ENCODE data around the gene FOXD4.
"Not testable (repeated sequence)": the region's sequence is repeated elsewhere in the genome, so short reads cannot be mapped to it uniquely, and the experiment has no call there.

The FOXD4 gene

DNA sequence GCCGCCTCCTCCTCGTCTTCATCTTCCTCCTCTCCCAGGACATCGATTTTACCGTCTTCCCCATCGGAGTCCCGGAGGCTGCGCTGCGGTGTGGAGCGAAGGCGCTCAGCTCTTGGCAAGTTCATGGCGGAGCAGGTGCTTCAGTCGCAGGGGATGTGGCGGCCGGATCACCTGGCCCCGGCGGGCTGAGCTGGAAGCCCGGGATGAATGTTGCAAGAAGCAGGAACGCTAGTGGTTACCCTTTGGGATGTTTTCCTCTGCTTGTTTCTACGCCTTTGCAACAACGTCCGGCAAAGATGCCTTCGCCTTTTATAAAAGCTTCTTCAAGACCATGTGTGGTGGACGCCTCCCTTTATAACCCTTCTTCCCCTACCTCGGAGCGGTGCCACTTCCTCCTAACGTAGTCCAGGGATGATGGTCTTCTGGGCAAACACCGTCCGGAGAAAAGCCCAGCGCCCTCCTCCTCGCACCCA lies at the start of gene FOXD4:
Gene FOXD4 (minus strand): TSS at position 423 of the 473 bp plus-strand sequence. CDS start 298 bp downstream, at position 125.
- peak; percentile 20 for DNase-seq

DNA sequence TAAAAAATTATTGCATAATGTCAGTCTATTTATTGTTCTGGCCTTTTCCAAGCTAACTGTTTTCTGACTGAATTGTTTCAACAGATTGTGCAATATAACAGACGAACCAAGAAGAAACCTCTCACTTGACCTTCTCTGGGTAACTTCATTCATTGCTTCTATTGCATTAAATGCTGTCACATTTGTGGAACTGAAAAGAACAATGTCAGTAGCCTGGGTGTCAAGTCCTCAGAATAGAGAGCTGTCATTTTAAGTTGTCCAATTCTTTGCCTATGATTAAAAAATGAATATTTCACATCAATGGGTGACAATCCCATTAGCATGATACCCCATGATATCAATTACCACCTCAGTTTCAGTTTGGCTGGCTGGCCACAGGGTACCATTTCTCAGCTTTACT lies 41.7 kb upstream of the FOXD4 start:
- not testable (repeated sequence) for DNase-seq

DNA sequence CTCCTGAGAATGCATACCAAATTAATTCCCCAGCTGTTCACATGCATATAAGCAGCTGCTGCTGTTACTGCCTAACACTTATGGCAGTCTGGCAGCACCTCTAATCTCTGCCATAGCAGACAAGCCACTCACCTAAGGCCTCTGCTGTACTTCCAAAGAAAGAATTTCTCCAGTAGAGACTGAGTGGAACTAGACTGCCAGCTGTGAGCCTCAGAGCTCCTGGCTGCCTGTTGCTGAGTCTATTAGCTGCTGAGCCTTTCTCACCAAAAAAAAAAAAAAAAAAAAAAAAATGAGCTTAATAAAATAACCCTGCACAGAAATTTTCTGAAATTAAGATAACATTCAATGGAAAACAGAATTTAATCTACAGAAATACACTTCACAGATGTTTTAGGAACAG lies 33.0 kb upstream of the FOXD4 start:
- DNase-seq: not testable (repeated sequence)

DNA sequence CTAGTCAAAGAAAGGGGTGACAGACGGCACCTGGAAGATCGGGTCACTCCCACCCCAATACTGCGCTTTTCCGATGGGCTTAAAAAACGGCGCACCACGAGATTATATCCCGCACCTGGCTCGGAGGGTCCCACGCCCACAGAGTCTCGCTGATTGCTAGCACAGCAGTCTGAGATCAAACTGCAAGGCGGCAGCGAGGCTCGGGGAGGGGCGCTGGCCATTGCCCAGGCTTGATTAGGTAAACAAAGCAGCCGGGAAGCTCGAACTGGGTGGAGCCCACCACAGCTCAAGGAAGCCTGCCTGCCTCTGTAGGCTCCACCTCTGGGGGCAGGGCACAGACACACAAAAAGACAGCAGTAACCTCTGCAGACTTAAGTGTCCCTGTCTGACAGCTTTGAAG lies 21.7 kb upstream of the FOXD4 start:
- not testable (repeated sequence) for DNase-seq

DNA sequence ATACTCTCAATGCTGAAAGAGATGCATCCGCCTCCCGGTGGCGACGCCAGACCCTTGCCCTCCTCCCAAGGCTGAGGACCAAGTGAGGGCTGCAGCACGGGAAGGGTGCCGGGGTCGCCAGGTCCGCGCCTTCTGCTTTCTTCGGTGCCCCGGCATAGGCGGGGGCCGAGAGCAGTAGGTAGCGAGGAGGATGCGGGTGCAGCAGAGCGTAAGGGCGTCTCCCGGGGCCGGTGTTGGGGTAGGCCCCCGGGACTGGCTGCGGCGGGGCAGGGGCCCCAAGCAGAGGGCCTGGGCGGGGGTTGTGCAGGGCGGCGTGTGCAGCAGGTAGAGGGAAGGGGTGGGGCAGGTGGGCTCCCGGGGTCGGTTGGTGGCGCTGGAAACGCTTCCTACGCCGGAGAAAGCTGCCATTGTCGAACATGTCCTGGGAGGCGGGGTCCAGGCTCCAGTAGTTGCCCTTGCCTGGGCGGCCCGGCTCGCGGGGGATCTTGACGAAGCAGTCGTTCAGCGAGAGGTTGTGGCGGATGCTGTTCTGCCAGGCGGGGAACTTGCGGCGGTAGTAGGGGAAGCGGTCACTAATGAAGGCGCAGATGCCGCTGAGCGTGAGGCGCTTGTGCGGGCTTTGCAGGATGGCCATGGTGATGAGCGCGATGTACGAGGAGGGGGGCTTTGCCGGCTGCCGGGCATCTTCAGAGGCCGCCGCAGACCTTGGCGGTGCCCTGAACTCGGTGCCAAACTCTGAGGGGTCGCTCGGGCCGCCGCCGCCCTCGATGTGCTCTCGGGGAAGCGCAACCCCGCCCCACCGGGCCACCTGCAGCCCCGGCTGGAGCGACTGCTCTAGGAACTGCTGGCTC lies 848 bp downstream of the FOXD4 start:
- peak; percentile 50 for DNase-seq

DNA sequence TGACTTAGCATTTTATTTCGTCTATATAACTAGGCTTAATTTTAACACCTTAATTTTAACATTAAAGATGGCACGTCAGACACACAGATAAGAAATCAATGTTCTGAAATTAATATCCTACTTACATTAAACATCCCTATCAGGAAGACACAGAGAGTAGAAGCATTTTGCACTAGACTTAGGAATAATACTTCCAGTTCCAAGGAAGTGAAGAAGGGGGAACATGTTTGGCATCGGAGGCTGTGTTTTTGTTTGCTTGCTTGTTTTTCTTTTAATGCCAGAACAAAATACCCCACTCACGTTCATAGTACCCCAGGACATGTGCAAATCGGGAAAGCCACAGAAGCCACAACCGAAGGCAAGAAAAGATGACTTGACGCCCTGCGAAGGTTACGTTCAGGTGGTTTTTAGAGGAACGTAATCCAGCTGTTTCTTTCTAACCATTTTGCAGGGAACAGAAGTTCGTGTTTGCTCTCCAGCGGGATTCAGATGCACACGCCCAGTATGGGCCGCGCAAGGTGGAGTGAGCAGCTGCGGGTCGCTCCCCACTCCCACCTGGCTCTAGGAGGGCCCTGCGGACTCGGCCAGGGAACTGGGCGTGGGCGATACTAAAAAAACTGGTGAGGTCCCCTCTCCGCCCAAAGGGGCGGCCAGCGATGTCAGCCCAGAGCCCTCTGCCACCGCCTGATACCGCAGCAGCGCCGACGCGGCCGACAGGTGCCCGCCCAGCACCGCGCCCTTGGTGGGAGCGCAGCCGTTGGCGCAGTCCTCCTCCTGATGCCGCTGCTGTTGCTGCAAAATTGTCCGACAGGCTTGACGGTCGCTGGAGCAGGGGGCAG lies 1.8 kb downstream of the FOXD4 start:
- peak; percentile 21 for DNase-seq

DNA sequence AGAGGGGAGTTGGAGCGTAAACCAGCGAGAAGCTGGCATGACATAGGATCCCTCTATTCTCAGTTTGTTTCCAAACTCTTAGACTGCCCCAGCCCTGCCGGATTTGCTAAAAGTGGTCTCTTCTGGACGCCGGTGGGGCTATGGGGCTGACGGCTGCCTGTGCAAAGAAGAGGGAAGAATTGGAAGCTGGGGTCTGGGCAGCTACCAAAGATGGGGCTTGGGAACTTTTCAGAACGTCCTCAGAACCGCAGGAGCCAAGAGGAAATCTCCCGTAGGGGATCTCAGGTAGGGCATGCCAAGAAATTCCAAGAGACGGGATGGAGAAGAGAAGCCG lies 3.1 kb downstream of the FOXD4 start:
- peak; percentile 38 for DNase-seq

DNA sequence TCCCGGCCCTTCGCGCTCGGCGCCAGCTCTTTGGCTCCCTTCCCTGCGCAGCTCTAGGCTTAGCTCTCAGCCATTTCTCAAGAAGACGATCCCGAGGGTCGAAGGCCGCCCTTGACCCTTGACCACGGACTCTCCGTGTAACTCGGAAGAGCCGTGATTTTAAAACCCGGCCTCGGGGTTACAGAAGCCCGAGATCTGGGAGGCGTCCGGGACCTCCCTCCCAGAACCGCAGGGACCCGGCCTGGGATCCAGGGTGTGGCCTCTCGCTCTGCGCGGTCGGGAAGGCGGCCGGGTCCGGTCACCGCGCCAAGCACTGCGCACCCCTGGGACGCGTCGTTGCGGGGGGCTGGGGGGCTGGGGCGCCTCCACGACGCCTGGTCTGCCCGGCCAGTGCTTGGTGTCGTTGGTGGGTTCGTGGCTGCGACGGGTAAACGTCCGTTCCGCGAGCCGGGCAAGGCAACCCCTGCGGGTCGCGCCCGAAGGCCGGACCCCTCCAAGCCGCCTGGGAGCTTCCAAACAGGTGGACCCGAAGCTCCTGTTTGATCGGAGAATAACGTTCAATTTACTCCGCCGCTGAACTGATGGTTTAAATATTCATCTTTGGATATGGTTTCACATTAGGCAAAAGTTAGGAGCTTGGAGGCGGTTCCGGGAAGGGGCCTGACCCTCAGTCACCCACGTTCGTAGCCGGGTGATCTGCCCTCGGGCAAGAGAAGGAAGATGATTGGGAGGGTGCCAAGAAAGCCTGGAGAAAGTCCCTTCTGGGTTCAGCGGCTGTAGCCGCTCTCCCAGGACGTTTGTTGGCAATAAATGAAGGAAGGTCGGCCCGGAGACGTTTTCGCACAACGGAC lies 3.7 kb downstream of the FOXD4 start:
- DNase-seq: peak; percentile 38

DNA sequence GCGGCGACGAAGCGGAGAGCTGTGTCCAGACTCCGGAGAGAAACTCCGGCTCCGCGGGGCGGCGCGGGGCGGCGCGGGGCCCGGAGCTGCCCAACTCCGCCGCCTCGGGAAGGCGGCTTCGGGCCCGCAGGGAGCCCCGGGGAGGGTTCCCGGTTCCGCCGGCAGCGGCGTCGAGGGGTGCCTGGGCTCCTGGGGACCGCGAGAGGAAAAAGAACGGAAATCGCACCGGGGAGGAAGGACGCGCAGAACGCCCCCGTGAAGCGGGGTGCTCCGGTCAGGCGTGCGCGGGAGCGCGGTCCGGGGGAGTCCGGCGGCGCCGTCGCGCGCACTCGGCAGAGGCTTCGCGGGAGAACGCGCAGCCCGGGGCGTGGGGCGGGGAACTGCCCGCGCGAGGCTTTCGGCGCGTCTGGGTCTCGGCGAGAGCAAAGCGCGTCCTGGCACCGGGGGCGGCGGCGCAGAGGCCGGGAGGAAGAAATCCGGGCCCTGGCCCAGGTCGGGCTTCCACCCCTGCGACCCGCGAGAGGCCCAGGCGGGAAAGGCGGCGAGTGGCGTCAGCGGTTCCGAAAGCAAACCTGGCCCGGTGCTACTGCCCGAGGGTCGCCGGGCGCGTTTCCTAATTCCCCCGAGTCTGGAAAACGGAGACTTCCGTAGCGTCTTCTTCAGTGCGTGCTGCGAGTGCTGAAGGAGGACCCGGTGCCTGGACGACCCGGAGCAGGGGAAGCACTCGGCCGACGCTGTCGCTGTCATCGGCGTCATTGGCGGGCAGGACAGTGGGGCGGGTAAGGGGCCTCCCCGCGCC lies 4.5 kb downstream of the FOXD4 start:
- DNase-seq: peak; percentile 73

DNA sequence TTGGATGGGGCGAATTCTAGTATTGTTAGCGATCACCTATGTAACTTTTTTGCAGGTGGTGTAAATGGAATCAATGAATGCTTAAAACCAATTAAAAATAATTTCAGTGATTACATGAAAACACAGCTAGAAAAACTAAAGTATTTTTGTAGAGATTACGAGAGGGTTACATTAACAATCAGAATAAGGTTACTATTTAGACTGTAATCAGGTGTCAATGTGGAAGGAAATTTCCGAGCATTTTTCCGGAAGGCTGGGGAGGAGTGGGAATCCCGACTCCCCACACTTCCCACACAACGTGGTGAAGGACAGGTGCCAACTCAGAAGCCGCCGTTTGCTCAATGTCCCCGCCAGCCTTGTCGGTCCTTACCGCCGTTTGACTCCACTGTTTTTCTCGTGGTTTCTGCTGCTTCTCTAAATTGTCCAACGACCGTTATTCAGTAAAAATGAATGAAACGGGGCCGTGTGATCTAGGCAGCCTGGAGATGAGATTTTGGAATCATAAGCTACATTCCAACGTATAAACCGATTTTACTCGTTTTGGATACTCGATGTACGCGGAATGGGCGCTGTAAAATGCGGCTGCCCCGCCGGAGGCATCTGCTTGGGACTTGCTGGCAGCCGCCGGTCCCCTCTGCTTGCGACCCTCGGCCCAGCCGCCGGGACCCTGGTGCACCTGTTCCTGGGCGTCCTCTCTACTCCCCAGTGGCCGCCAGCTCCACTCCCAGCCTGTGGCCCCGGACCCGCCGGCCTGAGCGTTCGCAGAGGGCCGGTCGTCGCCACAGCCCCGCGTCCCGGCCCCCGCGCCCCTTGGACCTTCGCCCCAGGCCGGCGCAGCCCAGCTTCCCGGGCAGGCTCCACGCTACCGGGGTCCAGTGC lies 5.4 kb downstream of the FOXD4 start:
- DNase-seq: peak; percentile 32

DNA sequence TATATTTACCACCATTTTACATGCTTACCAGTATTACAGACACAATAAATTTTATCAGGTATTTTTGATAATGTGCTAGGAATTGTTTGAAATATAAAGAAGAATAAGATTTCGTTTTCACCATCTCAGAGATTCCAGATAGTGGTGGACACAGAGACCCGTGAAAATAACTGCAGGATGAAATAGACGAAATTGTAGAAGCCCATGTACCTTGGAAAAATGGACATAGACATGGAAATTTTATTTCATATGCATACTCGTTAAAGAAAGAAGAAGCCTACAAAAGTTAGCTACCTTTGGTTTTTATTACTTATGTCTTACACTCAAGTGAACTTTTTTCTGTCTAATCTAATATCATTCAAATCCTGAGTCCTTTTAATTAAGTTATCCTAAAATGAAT lies 7.5 kb downstream of the FOXD4 start:
- DNase-seq: not testable (repeated sequence)

DNA sequence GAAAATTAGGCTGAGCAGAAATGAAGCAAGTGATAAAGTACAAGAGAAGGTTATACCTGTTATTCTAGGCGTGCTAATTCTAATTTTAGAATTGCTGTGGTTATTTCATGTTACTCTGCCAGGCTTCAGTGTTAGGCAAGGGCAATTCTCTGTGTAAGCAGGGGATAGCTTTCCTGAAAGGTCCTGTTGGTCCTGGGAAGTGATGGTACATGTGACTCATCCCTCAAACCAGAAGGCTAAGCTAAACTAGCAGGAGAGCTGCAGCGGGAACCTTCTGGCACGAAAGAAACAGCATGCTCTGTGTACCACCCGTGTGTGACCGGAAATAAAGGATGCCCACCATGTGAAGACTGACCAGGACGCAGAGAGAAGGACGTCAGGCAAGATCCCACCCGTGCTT lies 8.7 kb downstream of the FOXD4 start:
- not testable (repeated sequence) for DNase-seq

DNA sequence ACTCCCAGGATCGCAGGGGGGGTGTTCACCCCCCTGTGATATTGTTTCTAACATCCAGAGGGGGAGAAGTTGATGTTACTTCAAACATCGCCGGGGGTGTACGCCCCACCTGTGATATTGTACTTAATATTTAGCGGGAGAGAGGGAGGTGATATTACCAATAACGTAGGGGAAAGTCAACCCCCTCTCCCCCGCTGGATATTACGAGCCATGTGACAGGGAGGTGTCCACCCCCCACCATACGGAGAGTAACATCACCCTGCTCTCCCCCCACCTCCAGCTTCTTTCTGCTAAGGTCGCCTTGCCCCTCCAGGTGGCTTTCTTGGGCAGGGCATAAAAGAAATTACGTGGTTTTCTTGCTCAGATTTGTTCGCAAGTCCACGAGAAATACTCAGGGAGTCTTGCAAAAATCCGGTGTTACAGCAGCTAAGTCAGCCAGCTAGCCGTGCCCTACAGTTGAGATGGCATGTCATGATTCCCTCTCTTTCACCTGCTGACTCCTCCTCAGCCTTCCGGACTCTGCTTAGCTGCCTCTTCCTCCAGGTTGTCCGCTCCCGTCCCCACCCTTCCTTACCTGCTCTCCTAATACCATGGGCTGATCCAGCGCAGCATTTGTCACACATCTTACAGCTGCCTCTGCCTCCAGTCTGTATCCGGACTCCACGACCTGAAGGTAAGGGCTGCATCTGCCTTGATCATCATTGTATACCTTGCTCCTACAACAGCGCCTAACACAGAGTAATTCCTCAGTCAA lies 9.3 kb downstream of the FOXD4 start:
- not testable (repeated sequence) for DNase-seq

DNA sequence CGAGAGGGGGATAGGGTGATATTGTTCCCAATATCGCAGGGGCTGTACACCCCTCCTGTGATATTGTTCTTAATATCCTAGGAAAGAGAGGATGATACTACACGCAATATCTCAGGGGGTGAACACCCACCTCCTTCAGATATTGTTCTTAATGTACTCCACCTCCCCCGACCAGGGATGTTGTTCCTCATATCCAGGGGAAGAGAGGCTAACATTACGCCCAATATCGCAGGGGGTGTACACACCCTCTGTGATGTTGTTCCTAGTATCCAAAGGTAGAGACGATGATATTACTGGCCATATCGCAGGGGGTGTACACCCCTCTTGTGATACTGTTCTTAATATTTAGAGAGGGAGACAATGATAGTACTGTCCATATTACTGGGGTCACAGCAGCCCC lies 12.2 kb downstream of the FOXD4 start:
- not testable (repeated sequence) for DNase-seq

DNA sequence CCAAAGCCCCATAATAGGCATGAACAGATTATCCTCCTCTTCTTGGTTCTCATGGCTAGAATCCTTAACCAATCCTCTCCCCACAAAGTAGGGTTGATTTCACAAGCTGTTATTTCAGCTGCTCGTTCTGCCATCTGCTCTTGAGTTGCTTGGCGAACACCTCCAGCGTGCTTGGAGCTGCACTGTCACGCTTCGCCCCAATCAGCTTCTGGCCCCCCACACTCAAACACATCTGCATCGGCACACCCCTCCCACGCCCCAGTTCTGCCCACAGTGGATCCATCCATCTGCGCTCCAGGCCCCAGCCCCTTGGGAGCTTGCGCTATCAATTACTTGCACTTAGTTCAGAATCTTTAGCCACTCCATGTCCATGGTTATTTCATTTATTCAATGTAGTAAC lies 17.8 kb downstream of the FOXD4 start:
- DNase-seq: not testable (repeated sequence)

DNA sequence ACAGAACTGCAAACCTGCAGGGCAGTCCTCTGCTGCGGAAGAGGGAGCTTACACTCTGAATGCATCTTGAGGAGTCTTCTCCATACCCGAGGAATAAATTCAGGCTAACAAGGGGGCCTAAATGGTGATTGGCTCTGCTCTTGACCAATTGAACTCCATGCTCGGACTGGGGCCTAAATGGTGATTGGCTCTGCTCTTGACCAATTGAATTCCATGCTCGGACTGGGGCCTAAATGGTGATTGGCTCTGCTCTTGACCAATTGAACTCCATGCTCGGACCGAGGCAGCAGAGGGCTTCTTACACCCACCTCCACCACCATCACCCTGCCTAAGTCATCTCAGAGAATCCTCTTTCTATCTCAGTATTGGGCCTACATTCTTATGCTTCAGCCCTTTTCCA lies 18.4 kb downstream of the FOXD4 start:
- DNase-seq: not testable (repeated sequence)

DNA sequence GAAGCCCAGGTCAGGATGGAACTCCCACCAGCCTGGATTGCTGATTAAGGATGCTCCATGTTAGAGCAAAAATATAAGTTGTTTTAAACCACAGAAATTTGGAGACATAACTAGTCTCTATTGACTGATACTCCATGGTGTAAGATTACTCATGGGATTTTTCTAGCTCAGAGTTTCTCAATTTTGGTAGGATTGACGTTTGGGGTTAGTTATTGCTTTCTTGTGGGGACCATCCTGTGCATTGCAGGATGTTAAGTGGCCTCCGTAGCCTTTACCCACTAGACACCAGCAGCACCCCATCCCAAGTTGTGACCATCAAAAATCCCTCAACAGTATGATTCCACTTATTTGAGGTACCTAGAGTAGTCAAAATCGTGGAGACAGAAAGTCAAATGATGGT lies 19.4 kb downstream of the FOXD4 start:
- DNase-seq: not testable (repeated sequence)

DNA sequence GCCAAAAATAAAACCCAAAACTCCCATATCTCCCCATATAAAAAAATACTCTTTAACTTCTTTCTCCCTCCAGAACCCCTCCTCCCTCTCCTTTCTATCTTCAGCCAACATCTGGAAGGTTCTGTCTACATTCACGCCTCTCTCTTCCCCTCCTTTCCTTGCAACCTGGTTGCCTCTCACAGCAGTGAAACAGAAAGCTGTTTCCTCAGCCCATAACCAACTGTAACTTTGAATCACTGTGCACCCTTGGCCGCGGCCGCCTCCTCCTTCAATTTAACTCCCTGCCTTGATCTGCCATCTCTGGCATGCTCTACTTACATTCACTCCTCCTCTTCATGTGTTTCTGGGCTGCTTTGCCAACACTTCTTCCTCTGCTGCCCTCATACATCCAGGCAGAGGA lies 23.2 kb downstream of the FOXD4 start:
- not testable (repeated sequence) for DNase-seq

DNA sequence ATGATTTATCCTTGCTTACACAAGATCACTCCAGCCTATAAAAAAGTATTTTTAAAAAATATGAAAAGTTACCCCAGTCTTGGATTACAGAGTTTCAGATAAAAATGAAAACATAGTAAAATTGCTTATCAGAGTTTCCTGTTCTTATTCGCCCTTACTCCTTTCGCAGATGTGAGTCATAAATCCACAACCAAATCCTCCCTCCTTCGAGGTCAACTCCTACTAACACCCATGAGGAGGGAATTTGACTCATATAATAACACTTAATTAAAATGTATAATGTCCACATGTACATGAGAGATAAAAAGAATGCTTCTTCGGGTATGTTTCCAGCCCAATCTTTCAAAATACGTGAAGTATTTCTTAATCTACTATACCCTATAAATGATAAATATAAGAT lies 23.9 kb downstream of the FOXD4 start:
- not testable (repeated sequence) for DNase-seq

DNA sequence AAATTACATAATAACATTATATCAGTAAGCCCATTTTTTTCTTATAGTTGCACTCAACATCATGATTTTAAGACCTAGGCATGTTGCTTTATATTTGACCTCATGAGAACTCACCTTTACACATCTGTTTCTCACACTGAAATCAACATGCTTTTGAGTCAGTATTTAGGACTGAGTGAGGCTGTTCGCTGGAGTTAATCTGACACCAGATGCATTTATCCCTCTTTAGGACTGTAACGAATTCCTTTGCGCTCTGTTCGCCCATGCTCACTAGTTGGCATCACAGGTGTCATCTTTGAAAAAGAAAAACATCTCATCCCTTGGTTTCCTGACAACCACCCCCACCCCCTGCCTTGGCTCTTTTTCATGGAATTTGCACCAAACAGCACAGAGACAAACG lies 24.3 kb downstream of the FOXD4 start:
- not testable (repeated sequence) for DNase-seq
